ENCODE results near the gene ANK3. TPM values are rescaled to one million over a fixed set of nuclear protein-coding genes. Genes with fewer than 3 reads are reported as not detected.

The ANK3 gene
- total RNA-seq, 1 experiment from 2014 or later = 7.0 TPM

DNA sequence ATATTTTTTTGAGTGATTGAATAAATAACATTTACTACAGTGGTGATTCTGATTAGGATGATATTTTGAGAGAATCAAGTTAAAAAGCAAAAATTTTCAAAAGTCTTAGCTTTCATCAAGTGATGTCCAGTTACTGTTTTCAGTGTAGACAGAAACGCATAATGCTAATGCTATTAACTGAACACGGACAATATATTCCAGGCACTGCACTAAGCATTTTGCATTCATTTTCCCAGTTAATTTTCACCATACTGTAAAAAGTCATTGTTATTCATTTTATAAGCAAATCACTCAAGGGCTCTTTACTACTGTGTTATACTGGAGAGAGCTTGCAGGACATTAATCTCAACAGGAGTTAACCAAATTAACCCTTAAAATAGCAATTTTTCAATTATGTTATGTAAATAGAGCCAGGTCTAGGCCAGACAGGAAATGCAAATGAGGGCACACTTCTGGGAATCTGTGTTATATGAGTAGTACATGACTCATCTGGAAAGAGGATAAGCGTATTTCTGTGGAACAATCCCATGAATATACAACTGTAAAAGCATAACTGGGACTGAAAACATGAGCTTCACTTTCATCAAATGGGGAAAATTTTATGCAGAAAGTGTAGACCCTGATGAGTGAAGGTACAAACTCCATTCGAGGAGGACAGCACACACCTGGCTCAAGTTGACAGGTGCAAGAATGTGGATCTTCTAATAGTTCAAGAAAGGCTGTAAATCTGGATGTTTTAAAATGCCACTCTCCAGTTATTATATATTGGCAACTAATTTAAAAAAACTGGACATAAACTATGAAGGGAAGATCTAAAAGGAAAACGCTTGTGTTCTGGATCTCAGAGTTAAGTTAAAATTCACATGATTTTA, 75.4 kb downstream of the ANK3 start:
- no peak overlapping the region for H3K4me3 ChIP-seq (ENCODE audit: low read length)
- H3K4me1 ChIP-seq (ENCODE audit: low read length) = peaks cover 10% of the 10 kb centered on the region
- peak overlapping the region; percentile 10 for H3K4me2 ChIP-seq (ENCODE audit: low read depth, low read length, poor library complexity, severe bottlenecking)
- no peaks in the 10 kb centered on the region for H4K20me1 ChIP-seq (ENCODE audit: insufficient read depth, low read depth, low read length)
- H3K9ac ChIP-seq (ENCODE audit: low read length) = no peak overlapping the region
- no peak for DNase-seq
- H2AFZ ChIP-seq (ENCODE audit: low read length) = no peak overlapping the region
- H3K27ac ChIP-seq (ENCODE audit: low read length) = no peak overlapping the region
- no peaks in the 10 kb centered on the region for H3K79me2 ChIP-seq (ENCODE audit: low read length)
- H3K9me2 ChIP-seq (replicated peaks; ENCODE audit: insufficient read depth, low read length) = no peaks in the 10 kb centered on the region
- H3K9me3 ChIP-seq (ENCODE audit: low read length) = no peaks in the 10 kb centered on the region
- H3K27me3 ChIP-seq (ENCODE audit: low read length) = no peaks in the 10 kb centered on the region
- H3K36me3 ChIP-seq (ENCODE audit: insufficient read depth, low read length) = no peaks in the 10 kb centered on the region

GRCh38 chr10:60313589-60313952, 76.1 kb downstream of the ANK3 start:
- H4K20me1 ChIP-seq (ENCODE audit: insufficient read depth, low read depth, low read length) = no peaks in the 10 kb centered on the region
- H3K4me2 ChIP-seq (ENCODE audit: low read depth, low read length, poor library complexity, severe bottlenecking) = no peak overlapping the region
- H3K27ac ChIP-seq (ENCODE audit: low read length) = no peak overlapping the region
- no peak overlapping the region for H3K4me3 ChIP-seq (ENCODE audit: low read length)
- H3K9me3 ChIP-seq (ENCODE audit: low read length) = no peaks in the 10 kb centered on the region
- H2AFZ ChIP-seq (ENCODE audit: low read length) = no peak overlapping the region
- H3K36me3 ChIP-seq (ENCODE audit: insufficient read depth, low read length) = no peaks in the 10 kb centered on the region
- H3K9me2 ChIP-seq (replicated peaks; ENCODE audit: insufficient read depth, low read length) = no peaks in the 10 kb centered on the region
- DNase-seq = no peak
- H3K79me2 ChIP-seq (ENCODE audit: low read length) = no peaks in the 10 kb centered on the region
- peaks cover 10% of the 10 kb centered on the region for H3K4me1 ChIP-seq (ENCODE audit: low read length)
- H3K9ac ChIP-seq (ENCODE audit: low read length) = no peak overlapping the region
- no peaks in the 10 kb centered on the region for H3K27me3 ChIP-seq (ENCODE audit: low read length)

DNA sequence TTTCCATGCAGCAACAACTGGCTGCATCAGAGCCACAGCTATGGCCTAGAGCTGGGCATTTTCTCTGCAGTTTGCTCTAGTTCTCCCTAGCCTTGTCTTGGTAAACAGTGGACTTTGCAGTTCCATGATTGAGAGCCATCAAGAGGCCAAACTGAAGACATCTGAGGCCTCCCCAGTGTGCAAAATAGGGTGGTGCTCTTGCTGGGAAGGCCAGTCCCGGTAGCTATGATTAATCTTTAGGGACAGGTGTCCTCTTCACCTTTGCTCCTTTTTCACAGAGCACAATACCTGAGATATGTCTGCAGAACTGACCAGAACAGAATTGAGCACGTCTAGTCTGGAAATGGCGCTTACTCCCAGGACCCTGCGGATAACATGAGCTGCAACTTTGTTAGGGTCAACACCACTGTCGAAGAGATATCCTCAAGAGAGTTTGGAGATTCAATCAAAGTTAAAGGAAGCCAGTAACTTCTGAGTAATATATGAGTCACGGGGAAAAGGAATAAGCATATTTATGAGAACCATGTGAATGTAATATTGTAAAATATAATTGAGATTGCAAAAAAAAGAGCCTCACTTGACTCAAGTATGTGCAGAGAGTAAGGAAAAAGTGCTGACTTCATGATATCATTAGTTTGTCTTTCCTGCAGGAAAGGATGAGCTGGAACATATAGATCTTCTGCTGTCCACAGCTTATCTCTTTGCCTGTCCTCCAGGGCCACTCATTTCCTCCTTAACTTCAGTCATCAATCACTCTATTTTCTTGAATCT, 76.7 kb downstream of the ANK3 start:
- DNase-seq = no peak
- Histone ChIP-seq H4K20me1 (ENCODE audit: insufficient read depth, low read depth, low read length) (no peaks in the 10 kb centered on the region), H3K9me2 (replicated peaks; ENCODE audit: insufficient read depth, low read length) (no peaks in the 10 kb centered on the region), H3K27ac (ENCODE audit: low read length) (no peak overlapping the region), H3K79me2 (ENCODE audit: low read length) (no peaks in the 10 kb centered on the region), H3K4me1 (ENCODE audit: low read length) (peaks cover 10% of the 10 kb centered on the region), H3K27me3 (ENCODE audit: low read length) (no peaks in the 10 kb centered on the region), H3K4me3 (ENCODE audit: low read length) (no peak overlapping the region), H2AFZ (ENCODE audit: low read length) (no peak overlapping the region), H3K9ac (ENCODE audit: low read length) (no peak overlapping the region), H3K4me2 (ENCODE audit: low read depth, low read length, poor library complexity, severe bottlenecking) (no peak overlapping the region), H3K9me3 (ENCODE audit: low read length) (no peaks in the 10 kb centered on the region), H3K36me3 (ENCODE audit: insufficient read depth, low read length) (no peaks in the 10 kb centered on the region)

GRCh38 chr10:60311821-60312220, 77.9 kb downstream of the ANK3 start:
- H3K4me1 ChIP-seq (ENCODE audit: low read length) = peaks cover 10% of the 10 kb centered on the region
- no peak overlapping the region for H3K9ac ChIP-seq (ENCODE audit: low read length)
- no peaks in the 10 kb centered on the region for H3K9me3 ChIP-seq (ENCODE audit: low read length)
- no peak for DNase-seq
- no peak overlapping the region for H2AFZ ChIP-seq (ENCODE audit: low read length)
- no peak overlapping the region for H3K4me2 ChIP-seq (ENCODE audit: low read depth, low read length, poor library complexity, severe bottlenecking)
- H3K9me2 ChIP-seq (replicated peaks; ENCODE audit: insufficient read depth, low read length) = no peaks in the 10 kb centered on the region
- no peaks in the 10 kb centered on the region for H3K79me2 ChIP-seq (ENCODE audit: low read length)
- H3K4me3 ChIP-seq (ENCODE audit: low read length) = no peak overlapping the region
- H3K27ac ChIP-seq (ENCODE audit: low read length) = no peak overlapping the region
- no peaks in the 10 kb centered on the region for H4K20me1 ChIP-seq (ENCODE audit: insufficient read depth, low read depth, low read length)
- H3K36me3 ChIP-seq (ENCODE audit: insufficient read depth, low read length) = no peaks in the 10 kb centered on the region
- H3K27me3 ChIP-seq (ENCODE audit: low read length) = no peaks in the 10 kb centered on the region

- no peak overlapping the region for H3K9ac ChIP-seq (ENCODE audit: low read length)
- no peak overlapping the region; the same call in 1 of the 2 replicates for H2AFZ ChIP-seq (ENCODE audit: low read length)
- H3K27me3 ChIP-seq (ENCODE audit: low read length) = no peaks in the 10 kb centered on the region
- no peaks in the 10 kb centered on the region for H4K20me1 ChIP-seq (ENCODE audit: insufficient read depth, low read depth, low read length)
- no peaks in the 10 kb centered on the region for H3K79me2 ChIP-seq (ENCODE audit: low read length)
- no peaks in the 10 kb centered on the region for H3K9me2 ChIP-seq (replicated peaks; ENCODE audit: insufficient read depth, low read length)
- DNase-seq = no peak
- no peaks in the 10 kb centered on the region for H3K36me3 ChIP-seq (ENCODE audit: insufficient read depth, low read length)
- H3K4me3 ChIP-seq (ENCODE audit: low read length) = no peak overlapping the region
- H3K4me2 ChIP-seq (ENCODE audit: low read depth, low read length, poor library complexity, severe bottlenecking) = no peak overlapping the region
- peaks cover 10% of the 10 kb centered on the region for H3K4me1 ChIP-seq (ENCODE audit: low read length)
- H3K9me3 ChIP-seq (ENCODE audit: low read length) = no peaks in the 10 kb centered on the region
- H3K27ac ChIP-seq (ENCODE audit: low read length) = no peak overlapping the region
Measured at GRCh38 chr10:60310740-60311139, 78.9 kb downstream of the ANK3 start.

DNA sequence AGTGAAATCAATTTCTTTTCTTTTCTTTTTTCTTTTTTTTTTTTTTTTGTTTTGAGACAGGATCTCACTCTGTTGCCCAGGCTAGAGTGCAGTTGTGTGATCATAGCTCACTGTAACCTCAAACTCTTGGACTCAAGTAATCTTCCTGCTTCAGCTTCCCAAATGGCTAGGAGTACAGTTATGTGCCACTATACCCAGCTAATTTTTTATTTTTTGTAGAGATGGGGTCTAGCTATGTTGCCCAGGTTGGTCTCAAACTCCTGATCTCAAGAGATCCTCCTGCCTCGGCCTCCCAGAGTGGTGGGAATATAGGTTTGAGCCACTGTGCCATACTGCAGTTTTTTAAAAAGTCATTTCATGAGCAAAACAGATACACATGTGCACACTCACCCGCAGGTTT, 79.8 kb downstream of the ANK3 start:
- H3K9me2 ChIP-seq (replicated peaks; ENCODE audit: insufficient read depth, low read length) = no peaks in the 10 kb centered on the region
- H3K27me3 ChIP-seq (ENCODE audit: low read length) = no peaks in the 10 kb centered on the region
- no peaks in the 10 kb centered on the region for H3K9me3 ChIP-seq (ENCODE audit: low read length)
- H3K4me1 ChIP-seq (ENCODE audit: low read length) = peaks cover 10% of the 10 kb centered on the region
- no peak overlapping the region for H2AFZ ChIP-seq (ENCODE audit: low read length)
- no peaks in the 10 kb centered on the region for H3K36me3 ChIP-seq (ENCODE audit: insufficient read depth, low read length)
- no peaks in the 10 kb centered on the region for H4K20me1 ChIP-seq (ENCODE audit: insufficient read depth, low read depth, low read length)
- no peak overlapping the region for H3K9ac ChIP-seq (ENCODE audit: low read length)
- H3K4me2 ChIP-seq (ENCODE audit: low read depth, low read length, poor library complexity, severe bottlenecking) = no peak overlapping the region
- DNase-seq = no peak
- H3K4me3 ChIP-seq (ENCODE audit: low read length) = no peak overlapping the region
- H3K27ac ChIP-seq (ENCODE audit: low read length) = no peak overlapping the region
- no peaks in the 10 kb centered on the region for H3K79me2 ChIP-seq (ENCODE audit: low read length)

GRCh38 chr10:60309371-60309770, 80.3 kb downstream of the ANK3 start:
- no peaks in the 10 kb centered on the region for H3K79me2 ChIP-seq (ENCODE audit: low read length)
- no peak overlapping the region for H3K4me2 ChIP-seq (ENCODE audit: low read depth, low read length, poor library complexity, severe bottlenecking)
- no peaks in the 10 kb centered on the region for H3K27me3 ChIP-seq (ENCODE audit: low read length)
- H3K27ac ChIP-seq (ENCODE audit: low read length) = no peak overlapping the region
- no peaks in the 10 kb centered on the region for H4K20me1 ChIP-seq (ENCODE audit: insufficient read depth, low read depth, low read length)
- no peaks in the 10 kb centered on the region for H3K9me3 ChIP-seq (ENCODE audit: low read length)
- peaks cover 8% of the 10 kb centered on the region for H3K4me1 ChIP-seq (ENCODE audit: low read length)
- no peaks in the 10 kb centered on the region for H3K36me3 ChIP-seq (ENCODE audit: insufficient read depth, low read length)
- H3K9ac ChIP-seq (ENCODE audit: low read length) = no peak overlapping the region
- no peak overlapping the region for H2AFZ ChIP-seq (ENCODE audit: low read length)
- DNase-seq = no peak
- no peaks in the 10 kb centered on the region for H3K9me2 ChIP-seq (replicated peaks; ENCODE audit: insufficient read depth, low read length)
- no peak overlapping the region for H3K4me3 ChIP-seq (ENCODE audit: low read length)

DNA sequence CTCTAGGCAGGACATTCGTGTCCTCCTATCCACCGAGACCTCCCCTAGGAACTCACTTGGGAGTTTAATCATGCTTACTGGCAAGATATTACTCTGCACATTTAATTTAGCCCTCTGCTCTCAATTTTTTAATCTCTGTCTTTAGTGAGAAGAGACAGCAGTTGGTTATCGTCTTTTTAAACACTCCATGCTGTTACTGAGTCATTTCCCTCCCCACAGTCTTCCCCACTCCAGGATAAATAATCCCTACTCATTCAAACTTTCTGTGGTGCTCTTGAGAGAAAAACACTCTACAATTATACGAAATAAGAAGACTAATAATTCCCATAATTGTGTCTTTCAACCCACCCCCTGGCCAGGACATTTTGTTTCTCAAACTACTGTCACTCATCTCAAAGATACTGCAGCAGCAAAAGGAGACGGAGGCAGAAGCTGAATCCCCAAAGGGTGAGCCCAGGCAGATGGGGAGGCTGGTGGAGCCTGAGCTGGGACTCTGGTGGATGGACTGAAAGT, 84.2 kb downstream of the ANK3 start:
- no peak for DNase-seq
- H3K27ac ChIP-seq (ENCODE audit: low read length) = no peak overlapping the region
- H3K4me3 ChIP-seq (ENCODE audit: low read length) = no peak overlapping the region
- no peaks in the 10 kb centered on the region for H4K20me1 ChIP-seq (ENCODE audit: insufficient read depth, low read depth, low read length)
- H3K9me3 ChIP-seq (ENCODE audit: low read length) = no peaks in the 10 kb centered on the region
- no peak overlapping the region for H2AFZ ChIP-seq (ENCODE audit: low read length)
- no peak overlapping the region for H3K9ac ChIP-seq (ENCODE audit: low read length)
- no peaks in the 10 kb centered on the region for H3K4me1 ChIP-seq (ENCODE audit: low read length)
- H3K9me2 ChIP-seq (replicated peaks; ENCODE audit: insufficient read depth, low read length) = no peaks in the 10 kb centered on the region
- no peaks in the 10 kb centered on the region for H3K36me3 ChIP-seq (ENCODE audit: insufficient read depth, low read length)
- no peaks in the 10 kb centered on the region for H3K27me3 ChIP-seq (ENCODE audit: low read length)
- no peaks in the 10 kb centered on the region for H3K79me2 ChIP-seq (ENCODE audit: low read length)
- no peak overlapping the region for H3K4me2 ChIP-seq (ENCODE audit: low read depth, low read length, poor library complexity, severe bottlenecking)

All from Karpas-422 (cell line).